Measurements from ENCODE around the gene UNCX. TPM values are rescaled to one million over a fixed set of nuclear protein-coding genes. Genes with fewer than 3 reads are reported as not detected.
A peak's percentile ranks its signal among the peaks of the same experiment; 100 is the strongest.

Gene UNCX
- total RNA-seq, 3 donors from 2014 or later: not detected

DNA sequence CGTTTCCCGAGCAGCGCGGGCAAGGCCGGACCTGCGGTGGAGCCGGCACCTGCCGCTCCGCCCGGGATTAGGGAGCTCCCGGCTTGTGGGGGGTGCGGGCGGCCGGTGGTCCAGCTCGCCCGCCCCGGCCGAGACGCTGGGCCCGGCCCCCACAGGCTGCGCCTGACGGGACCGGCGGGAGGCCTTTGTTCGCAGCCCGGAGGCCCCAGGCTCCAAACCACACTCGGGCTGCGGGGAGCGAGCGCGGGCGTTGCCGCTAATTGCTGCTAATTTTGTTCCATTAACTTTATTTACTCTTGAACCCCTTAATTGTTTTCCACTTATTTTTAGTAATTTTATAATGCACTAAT is 9.6 kb downstream of the UNCX start:
- DNase-seq (no peak), ATAC-seq (no peak)
- Mint-ChIP-seq H3K9me3 (no peaks in the 10 kb centered on the region), H3K36me3 (ENCODE audit: insufficient read depth) (no peaks in the 10 kb centered on the region), H3K4me1 (ENCODE audit: low read depth) (peaks cover 7% of the 10 kb centered on the region), H3K27me3 (ENCODE audit: low read depth) (peaks cover 73% of the 10 kb centered on the region), H3K4me3 (no peak overlapping the region)

DNA sequence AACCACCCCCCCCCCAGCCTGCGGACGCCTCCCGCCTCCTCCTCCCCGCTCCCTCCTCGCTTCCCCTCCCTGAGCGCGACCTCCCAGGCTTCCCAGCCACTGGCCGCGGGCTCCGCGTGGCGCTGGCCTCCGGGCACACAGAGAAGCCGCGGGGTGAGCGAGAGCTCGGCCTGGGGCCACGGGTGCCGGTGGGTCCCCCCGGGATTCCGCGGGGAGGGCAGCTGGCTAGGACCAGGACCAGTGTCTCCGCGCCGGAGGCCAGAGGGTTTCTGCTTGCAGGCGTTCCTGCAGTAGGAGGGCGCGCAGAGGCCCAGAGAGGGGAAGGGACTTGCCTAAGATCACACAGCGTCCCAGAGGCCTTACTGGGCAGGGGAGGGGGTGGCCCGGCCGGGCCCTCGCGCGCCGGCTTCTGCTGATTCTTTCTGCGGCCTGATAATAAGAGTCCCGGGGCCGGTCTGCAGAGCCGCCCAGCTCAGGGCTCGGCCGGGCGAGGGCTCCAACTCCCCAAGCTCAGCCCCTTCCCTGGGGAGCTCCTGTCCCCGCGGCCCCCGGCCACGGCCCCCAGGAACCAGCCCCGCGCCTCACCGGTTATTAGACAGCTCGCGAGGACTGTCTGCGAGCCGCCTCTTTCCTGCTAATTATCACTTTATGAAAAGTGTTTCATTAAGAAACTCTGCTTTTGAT is 10.1 kb downstream of the UNCX start:
- Mint-ChIP-seq H3K27me3 (ENCODE audit: low read depth) (peaks cover 70% of the 10 kb centered on the region), H3K4me3 (no peak overlapping the region)

DNA sequence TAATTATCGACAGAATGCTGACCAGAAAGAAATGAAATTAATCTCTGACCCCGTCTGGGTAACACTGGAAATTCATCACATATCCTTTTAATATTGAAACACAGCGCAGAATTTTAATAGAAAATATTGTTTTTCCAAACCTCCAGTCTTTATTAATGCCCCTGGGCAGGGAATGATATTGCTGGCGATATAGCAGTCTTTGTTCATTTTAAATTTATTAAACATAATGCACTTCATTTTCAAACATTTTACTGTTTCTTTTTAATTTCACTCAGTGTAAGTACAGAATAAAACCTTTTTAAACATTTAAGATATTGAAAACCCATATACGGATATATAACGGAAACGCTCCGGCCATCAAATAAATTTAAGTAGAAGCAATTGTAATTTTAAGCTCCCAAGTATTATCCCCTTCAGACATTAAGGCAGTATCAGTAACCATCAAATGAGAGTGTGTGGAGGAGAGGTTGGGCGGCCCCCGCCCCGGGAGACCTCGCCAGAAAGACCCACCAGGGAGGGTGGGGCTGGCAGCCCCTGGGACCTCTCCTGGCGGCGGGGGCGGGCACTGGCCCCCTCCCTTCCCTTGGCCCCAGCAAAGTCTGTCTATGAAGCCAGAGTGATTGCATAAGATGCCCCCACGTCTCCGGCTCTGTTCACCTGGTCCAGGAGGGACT is 10.8 kb downstream of the UNCX start:
- H3K36me3 Mint-ChIP-seq (ENCODE audit: insufficient read depth): no peaks in the 10 kb centered on the region
- ATAC-seq (no peak), DNase-seq (no peak)
- H3K4me3 Mint-ChIP-seq: no peak overlapping the region
- no peaks in the 10 kb centered on the region for H3K9me3 Mint-ChIP-seq
- peaks cover 69% of the 10 kb centered on the region for H3K27me3 Mint-ChIP-seq (ENCODE audit: low read depth)
- peaks cover 9% of the 10 kb centered on the region for H3K4me1 Mint-ChIP-seq (ENCODE audit: low read depth)

More for the DNA sequence above, 10.1 kb downstream of the UNCX start:
- ATAC-seq: no peak
- Mint-ChIP-seq H3K9me3 (no peaks in the 10 kb centered on the region), H3K36me3 (ENCODE audit: insufficient read depth) (no peaks in the 10 kb centered on the region), H3K4me1 (ENCODE audit: low read depth) (peaks cover 5% of the 10 kb centered on the region)
- DNase-seq: no peak

DNA sequence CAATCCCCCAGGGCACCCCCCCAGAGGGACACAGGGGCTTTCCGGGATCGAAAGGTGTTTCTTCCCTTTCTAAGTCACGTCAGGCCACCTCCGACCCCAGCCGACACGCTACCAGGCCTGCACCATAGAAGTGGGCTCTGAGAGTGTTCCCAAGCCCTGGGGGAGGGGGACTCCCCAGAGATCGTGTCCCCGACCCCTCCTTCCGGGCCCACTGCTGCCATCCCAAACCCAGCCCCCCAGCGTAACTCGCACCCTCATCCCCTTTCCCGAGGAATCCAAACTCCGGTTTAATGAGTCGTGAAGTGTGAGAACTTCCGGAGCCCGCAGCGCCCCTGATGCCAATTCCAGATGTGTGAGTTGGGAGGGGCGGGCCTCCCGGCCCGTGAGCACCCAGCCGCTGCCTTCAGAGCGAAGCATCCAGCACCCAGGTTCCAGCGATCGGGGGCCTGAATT is 11.3 kb downstream of the UNCX start:
- Mint-ChIP-seq H3K4me1 (ENCODE audit: low read depth) (peaks cover 10% of the 10 kb centered on the region), H3K36me3 (ENCODE audit: insufficient read depth) (no peaks in the 10 kb centered on the region), H3K27me3 (ENCODE audit: low read depth) (peaks cover 69% of the 10 kb centered on the region), H3K9me3 (no peaks in the 10 kb centered on the region), H3K4me3 (no peak overlapping the region)
- no peak for DNase-seq
- ATAC-seq: no peak

DNA sequence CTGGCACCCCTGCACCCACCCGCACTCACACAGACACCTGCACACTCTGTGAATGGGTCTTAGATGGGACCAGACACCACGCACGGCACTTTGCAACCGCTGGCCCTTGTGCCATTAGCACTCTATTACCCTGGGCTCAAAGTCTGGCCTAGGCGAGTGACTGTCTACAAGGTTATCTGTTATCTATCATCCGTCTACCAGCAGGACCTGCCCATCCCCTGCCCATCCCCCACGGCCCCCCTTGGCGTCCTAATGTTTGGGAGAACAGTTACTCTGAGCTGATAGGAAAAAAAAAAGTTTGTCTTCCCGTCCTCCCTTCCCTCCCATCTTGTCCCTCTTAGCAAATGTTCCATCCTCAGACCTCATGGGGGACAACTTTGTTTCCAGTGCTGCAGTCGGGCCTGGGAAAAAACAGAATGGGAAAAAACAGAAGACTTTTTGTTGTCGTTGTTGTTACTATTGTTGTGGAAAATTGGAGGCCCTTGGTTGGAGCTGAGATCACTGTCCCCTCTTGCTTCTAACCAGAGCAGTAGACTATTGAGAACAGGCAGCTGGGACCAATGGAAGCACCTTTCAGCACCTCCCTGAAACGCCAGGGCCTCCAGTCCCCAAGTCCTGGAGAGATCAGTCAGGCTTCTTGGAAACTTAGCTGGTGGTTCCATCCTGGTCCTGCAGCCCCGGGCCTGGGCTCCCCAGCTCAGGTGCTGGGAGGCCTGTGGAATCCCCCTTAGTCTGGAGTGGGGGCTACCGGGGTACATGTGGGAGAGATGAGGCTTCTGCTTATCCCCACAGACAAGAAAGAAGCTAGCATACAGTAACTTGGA is 12.2 kb downstream of the UNCX start:
- Mint-ChIP-seq H3K9me3 (no peaks in the 10 kb centered on the region), H3K27me3 (ENCODE audit: low read depth) (peaks cover 60% of the 10 kb centered on the region), H3K4me3 (no peak overlapping the region), H3K36me3 (ENCODE audit: insufficient read depth) (no peaks in the 10 kb centered on the region), H3K4me1 (ENCODE audit: low read depth) (peaks cover 10% of the 10 kb centered on the region)
- ATAC-seq: no peak
- DNase-seq: no peak

DNA sequence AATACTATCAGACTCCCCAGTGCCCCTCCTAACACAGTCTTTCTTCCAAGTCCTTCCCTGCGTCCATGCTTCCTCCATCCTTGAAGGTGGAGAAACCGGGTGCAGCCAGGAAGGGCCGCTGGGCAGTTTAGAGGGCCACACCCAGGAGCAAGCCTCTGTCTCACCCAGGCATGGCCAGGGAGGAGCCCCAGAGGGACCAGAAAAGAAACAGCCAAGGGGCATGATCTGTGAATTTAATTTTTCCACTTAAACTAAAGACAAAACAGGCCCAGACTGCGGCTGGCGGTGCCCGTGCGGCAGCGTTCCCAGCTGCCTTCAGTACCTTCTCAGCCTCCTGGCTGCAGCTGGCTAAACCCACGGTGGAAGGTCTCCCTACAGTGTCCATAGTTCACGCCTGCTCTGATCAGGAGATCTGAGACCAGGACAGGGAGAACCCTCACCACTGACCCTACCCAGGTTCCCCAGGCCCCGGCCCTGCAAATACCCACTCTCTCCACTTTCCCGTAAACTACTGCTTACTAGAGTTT is 12.9 kb downstream of the UNCX start:
- peaks cover 60% of the 10 kb centered on the region for H3K27me3 Mint-ChIP-seq (ENCODE audit: low read depth)
- no peak for DNase-seq
- no peak for ATAC-seq
- H3K36me3 Mint-ChIP-seq (ENCODE audit: insufficient read depth): no peaks in the 10 kb centered on the region
- no peak overlapping the region for H3K4me3 Mint-ChIP-seq
- H3K9me3 Mint-ChIP-seq: no peaks in the 10 kb centered on the region
- H3K4me1 Mint-ChIP-seq (ENCODE audit: low read depth): peaks cover 9% of the 10 kb centered on the region

DNA sequence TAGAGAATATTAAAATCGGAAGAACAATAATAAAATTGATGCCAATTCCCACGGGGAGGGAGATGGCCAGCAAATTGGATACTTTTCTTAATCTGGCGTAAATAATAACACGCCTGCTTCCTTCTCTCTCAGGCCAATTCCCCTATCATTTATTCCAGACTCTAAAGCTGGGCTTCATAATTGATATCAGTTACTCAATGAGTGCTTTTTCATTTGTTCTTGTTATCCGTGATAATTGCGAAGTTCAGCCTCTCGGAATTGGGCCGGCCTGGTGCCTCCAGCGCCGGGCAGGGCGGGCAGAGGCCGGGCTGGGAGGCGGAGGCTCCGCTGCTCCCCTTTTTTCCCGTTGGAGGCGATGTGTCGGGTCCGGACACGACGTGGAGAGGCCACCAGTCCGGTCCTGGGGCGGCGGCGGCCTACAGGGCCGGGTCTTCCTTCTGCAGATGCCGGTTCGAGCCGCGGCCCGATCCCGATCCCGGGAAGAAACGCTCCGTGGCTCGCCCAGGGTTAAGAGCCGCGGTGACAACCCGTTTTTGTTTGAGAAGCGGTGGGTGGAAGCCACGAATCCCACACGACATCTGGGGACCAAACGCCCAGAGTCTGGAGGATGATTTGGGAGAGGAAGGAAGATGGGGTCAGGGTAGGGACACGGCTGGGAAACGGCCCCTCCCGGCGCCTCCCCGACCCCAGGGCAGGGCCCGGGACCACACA is 13.6 kb downstream of the UNCX start:
- DNase-seq (no peak), ATAC-seq (no peak)
- H3K4me3 Mint-ChIP-seq: no peak overlapping the region

DNA sequence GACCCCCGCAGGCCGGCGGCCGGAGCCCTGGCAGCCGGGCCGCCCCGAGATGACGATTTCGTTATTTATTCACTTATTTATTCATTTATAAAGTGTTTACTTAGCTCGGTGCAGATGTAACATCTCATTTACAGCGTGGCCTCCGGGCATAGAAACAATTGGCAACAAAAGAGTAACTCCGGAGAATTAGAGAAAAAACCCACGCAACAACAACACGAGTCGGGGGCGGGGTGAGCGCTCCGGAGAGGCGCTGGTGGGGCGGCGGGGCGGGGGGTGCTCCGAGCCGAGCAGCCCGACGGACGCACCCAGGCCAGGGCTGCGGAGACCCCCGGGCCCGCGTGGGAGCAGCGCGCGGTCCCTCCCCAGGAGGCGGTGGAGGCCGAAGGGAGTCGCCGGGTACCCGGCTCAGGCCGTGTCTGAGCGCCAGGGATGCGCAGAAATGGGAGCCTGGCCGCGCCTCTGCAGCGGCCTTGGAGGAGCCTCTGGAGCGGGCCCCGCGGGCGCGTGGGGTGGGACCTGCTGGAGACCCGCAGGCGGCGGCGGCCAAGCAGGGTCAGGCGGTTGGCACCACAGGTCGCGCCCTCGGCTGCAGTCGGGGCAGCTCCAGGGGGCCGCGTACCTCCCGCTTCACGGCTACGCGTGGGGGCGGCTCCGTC is 14.3 kb downstream of the UNCX start:
- no peak for DNase-seq
- Mint-ChIP-seq H3K36me3 (ENCODE audit: insufficient read depth) (no peaks in the 10 kb centered on the region), H3K4me1 (ENCODE audit: low read depth) (peaks cover 7% of the 10 kb centered on the region), H3K27me3 (ENCODE audit: low read depth) (peaks cover 67% of the 10 kb centered on the region), H3K9me3 (no peaks in the 10 kb centered on the region), H3K4me3 (no peak overlapping the region)
- peak in 1 of 2 donors; percentile 35 for ATAC-seq

More for the DNA sequence above, 13.6 kb downstream of the UNCX start:
- no peaks in the 10 kb centered on the region for H3K36me3 Mint-ChIP-seq (ENCODE audit: insufficient read depth)
- H3K9me3 Mint-ChIP-seq: no peaks in the 10 kb centered on the region
- peaks cover 64% of the 10 kb centered on the region for H3K27me3 Mint-ChIP-seq (ENCODE audit: low read depth)
- peaks cover 7% of the 10 kb centered on the region for H3K4me1 Mint-ChIP-seq (ENCODE audit: low read depth)

DNA sequence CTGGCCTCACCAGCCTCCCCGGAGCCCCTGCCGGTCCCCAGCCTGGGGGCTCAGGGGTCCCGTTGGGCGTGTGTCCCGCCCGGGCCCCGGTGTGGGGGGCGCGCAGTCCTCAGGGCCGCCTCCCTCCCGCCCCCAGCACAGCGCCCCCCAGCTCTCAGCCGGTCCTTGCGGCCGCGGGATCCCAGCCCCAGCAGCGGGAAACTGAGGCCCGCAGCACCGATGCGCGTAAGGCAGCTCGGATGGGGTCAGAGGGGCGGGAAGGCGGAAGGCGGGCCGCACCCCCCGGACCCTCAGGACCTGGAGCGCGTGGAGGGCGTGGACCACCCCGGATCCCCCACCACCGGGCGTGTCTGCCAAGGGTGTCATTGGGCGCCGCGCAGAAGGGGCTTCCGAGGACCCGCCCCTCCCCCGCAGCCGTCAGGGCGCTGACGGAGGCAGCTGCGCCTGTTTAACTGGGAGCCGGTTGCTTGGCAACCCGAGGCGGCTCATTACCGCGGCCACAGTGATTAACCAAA is 14.9 kb downstream of the UNCX start:
- H3K27me3 Mint-ChIP-seq (ENCODE audit: low read depth): peaks cover 68% of the 10 kb centered on the region
- H3K9me3 Mint-ChIP-seq: no peaks in the 10 kb centered on the region
- no peak overlapping the region for H3K4me3 Mint-ChIP-seq
- DNase-seq: no peak
- H3K4me1 Mint-ChIP-seq (ENCODE audit: low read depth): peaks cover 7% of the 10 kb centered on the region
- H3K36me3 Mint-ChIP-seq (ENCODE audit: insufficient read depth): no peaks in the 10 kb centered on the region
- no peak for ATAC-seq

DNA sequence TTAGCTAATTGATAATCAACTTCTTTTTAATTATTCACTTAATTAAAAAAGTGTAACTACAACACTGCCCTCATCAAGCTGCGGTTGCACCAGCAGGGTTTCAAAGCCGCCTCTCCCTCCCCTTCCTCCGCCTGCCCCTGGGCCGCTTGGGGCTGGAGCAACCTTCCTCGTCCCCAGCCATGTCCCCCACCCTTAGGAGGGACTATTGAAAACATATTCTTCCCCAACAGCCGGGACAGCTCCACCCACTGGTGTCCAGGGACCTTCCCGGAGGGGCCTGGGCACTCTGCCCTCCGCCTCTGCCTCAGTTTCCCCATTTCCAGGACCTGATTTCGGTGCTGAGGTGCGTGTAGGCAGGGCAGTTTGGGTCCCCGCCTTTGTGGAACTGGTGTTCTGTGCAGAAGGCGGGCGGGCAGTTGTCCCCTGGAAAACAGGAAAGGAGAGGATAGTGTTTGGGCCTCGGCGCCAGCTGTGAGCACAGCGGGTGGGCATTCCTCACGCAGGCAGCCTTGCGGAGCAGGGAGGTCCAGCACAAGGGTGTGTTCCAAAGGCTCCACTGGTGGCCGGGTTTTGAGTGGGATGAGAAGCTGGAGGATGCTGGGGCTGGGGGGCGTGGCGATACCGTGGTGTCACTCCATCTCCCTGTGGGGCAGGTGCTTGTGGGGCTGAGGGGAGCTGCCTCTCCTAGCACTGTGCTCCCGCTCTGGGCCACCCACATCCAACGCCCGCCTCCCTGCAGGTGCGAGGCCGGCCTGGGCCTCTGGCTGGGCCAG is 15.7 kb downstream of the UNCX start:
- ATAC-seq: no peak
- no peaks in the 10 kb centered on the region for H3K9me3 Mint-ChIP-seq
- no peak overlapping the region for H3K4me3 Mint-ChIP-seq
- H3K36me3 Mint-ChIP-seq (ENCODE audit: insufficient read depth): no peaks in the 10 kb centered on the region
- no peak for DNase-seq
- H3K4me1 Mint-ChIP-seq (ENCODE audit: low read depth): peaks cover 7% of the 10 kb centered on the region
- peaks cover 67% of the 10 kb centered on the region for H3K27me3 Mint-ChIP-seq (ENCODE audit: low read depth)

DNA sequence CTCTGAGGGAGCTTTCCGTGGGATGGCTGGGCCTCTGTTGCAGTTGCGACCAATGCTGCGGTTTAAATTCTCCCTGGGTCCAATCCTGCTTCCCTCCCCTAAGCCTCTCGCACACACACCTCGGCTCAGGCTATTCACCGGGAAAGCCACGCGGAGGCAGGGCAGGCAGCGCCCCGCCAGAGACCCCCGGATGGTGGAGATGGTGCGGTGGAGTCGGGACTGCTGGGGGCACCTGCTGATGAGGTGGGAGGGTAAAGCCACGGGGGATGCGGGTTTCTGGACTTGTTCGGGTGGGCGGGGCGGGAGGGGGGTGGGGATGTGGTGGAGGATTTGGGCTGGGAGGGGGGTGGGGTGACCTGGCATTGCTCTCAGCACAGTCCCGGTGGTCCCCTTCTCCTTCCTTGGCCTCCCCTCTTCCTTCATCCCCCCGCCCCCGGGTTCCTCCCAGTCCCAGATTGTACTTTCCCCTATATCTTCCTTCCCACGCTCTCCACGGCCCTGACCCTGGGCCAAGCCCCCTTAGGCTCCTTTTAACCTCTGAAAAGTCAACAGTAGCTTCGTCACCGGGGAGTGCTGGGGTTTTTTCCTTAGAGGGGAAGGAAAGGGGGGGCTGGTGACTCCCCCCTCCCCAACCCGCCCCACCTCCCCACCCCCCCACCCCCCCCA is 16.4 kb downstream of the UNCX start:
- no peaks in the 10 kb centered on the region for H3K36me3 Mint-ChIP-seq (ENCODE audit: insufficient read depth)
- H3K27me3 Mint-ChIP-seq (ENCODE audit: low read depth): peaks cover 65% of the 10 kb centered on the region
- ATAC-seq (no peak), DNase-seq (no peak)
- H3K4me1 Mint-ChIP-seq (ENCODE audit: low read depth): peaks cover 7% of the 10 kb centered on the region
- no peak overlapping the region for H3K4me3 Mint-ChIP-seq
- no peaks in the 10 kb centered on the region for H3K9me3 Mint-ChIP-seq

DNA sequence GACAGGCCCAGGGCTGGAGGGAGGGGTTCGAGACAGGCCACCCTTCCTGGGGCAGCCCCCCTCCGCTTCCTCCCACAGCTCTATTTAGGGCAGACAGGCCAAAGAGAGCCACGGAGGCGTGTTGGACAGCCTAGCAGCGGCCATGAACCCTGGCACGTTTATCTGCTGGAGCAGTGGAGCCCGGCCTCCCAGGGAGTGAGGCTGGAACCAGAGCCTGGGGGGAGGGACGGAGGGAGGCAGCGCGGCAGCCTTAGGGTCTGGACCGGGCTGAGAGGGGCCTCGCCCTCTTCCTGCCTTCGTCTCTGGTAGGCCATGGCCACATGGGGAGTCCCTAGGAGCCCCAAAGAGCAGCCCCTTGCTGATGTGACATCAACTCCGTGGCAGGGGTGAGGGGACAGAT is 17.1 kb downstream of the UNCX start:
- ATAC-seq (no peak), DNase-seq (no peak)
- Mint-ChIP-seq H3K4me1 (ENCODE audit: low read depth) (peaks cover 7% of the 10 kb centered on the region), H3K4me3 (no peak overlapping the region), H3K36me3 (ENCODE audit: insufficient read depth) (no peaks in the 10 kb centered on the region), H3K27me3 (ENCODE audit: low read depth) (peaks cover 63% of the 10 kb centered on the region), H3K9me3 (no peaks in the 10 kb centered on the region)
